HFF-Myc (cell line): ENCODE results near the gene RYR2.

Experiments
- DNase-seq: peaks from one replicate; pipeline ENCODE4 v3.0.0-alpha.2; 2011; ENCODE audit warnings: low read depth; ENCODE audit errors: extremely low read depth
- H3K4me3 ChIP-seq: replicated peaks from 2 replicates; pipeline ENCODE4 v1.5.1; 2011; ENCODE audit warnings: low read depth, mild to moderate bottlenecking, control low read depth, low read length
- TF ChIP-seq, protein P1 (sequence below): IDR thresholded peaks from 2 replicates; pipeline ENCODE4 v1.5.1; 2012; ENCODE audit warnings: mild to moderate bottlenecking, low read depth, low read length, control low read depth; ENCODE audit errors: missing control alignments

Gene RYR2

DNA sequence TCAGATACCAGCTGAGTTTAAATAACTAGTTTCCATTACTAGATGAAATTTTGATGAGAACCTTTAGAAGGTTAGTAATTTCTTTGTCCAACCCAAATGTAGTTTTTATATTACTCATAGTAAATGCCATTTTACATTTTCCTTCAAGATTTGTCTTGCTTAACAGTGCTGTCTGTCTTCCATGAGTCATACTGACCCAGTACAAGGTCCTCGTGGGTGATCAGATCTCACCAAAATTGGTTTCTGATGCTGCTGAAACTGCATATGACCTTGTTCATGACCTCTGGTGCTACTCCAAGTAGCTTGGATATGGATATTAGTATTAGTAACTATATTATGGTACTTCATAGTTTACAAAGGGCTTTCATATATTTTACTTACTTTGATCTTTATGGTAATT is 207.1 kb downstream of the RYR2 start:
- DNase-seq: no peak
- H3K4me3 ChIP-seq: no peak overlapping the region
- TF ChIP-seq, protein P1, sequence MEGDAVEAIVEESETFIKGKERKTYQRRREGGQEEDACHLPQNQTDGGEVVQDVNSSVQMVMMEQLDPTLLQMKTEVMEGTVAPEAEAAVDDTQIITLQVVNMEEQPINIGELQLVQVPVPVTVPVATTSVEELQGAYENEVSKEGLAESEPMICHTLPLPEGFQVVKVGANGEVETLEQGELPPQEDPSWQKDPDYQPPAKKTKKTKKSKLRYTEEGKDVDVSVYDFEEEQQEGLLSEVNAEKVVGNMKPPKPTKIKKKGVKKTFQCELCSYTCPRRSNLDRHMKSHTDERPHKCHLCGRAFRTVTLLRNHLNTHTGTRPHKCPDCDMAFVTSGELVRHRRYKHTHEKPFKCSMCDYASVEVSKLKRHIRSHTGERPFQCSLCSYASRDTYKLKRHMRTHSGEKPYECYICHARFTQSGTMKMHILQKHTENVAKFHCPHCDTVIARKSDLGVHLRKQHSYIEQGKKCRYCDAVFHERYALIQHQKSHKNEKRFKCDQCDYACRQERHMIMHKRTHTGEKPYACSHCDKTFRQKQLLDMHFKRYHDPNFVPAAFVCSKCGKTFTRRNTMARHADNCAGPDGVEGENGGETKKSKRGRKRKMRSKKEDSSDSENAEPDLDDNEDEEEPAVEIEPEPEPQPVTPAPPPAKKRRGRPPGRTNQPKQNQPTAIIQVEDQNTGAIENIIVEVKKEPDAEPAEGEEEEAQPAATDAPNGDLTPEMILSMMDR: no peak

DNA sequence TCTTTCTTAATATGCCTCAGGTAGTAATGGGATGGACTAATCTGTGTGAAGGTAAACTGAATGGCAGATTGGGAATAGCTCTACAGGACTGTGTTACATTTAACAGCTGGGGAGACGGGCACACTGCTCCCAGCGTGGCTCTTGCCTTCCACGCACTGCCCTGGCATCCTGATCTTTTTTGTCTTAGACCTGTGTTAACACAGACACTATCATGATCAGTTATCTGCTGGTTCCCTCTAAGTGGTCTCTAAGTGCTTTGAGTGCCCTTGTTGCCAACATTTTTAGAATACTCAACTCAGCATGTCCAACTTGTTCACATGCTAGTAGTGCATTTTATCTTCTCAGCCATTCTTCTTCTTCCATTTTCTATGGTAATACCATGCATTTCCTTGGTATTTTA is 208.1 kb downstream of the RYR2 start:
- TF ChIP-seq, protein P1: no peak
- no peak for DNase-seq
- H3K4me3 ChIP-seq: no peak overlapping the region

DNA sequence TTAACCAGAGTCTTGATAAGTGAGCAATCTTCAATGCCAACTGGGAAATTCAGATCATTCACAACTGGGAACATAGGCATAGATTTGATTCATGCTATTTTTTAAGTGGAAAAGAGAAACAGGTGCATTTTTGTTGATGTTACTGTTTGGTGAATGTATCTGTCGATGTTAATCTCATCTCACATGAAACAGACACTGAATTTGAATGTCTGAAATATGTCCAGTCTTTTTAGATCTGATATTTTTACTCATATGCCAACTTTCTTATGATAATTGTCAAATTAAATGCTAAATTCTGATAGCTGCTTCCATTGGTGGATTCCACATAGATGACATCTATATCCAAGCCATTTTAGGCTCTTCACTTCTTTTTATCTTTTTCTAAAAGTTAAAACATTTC is 213.1 kb downstream of the RYR2 start:
- TF ChIP-seq, protein P1: no peak
- no peak for DNase-seq
- H3K4me3 ChIP-seq: no peak overlapping the region

DNA sequence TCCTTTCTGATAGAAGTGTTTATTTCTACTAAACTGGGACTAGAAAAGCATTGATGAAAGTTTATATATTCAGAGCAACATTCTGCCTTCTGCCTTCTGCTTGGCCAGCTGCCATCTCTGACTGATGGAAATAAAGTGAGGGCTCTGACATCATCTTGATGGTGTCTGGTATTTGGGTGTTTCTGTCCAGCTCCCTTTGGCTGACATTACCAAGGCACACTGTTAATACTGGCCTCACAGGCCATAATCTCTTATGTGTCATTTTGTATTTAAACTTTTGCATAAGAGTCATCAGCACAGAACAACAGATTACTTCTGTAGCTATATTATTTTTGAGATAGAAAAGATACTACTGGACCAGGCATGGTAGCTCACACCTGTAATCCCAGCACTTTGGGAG is 216.9 kb downstream of the RYR2 start:
- no peak overlapping the region for H3K4me3 ChIP-seq
- TF ChIP-seq, protein P1: no peak
- no peak for DNase-seq

DNA sequence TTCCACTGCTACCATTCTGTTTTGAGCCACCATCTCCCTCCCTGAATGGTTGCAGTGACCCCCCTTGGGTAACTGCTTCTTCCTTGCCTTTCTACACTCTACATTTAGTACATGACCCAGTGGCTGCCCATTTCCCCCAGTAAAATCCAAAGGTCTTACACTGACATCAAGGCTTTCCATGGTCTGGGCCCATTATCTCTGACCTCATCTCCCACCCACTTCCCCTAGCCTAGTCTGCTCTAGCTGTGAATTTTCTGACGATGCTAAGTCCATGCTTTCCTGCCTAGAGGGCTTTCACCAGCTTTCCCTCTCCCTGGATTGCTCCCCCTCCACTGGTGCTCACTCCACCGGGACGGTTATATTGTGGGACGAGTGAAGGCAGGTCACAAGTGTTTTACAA is 219.2 kb downstream of the RYR2 start:
- no peak overlapping the region for H3K4me3 ChIP-seq
- TF ChIP-seq, protein P1: no peak

DNA sequence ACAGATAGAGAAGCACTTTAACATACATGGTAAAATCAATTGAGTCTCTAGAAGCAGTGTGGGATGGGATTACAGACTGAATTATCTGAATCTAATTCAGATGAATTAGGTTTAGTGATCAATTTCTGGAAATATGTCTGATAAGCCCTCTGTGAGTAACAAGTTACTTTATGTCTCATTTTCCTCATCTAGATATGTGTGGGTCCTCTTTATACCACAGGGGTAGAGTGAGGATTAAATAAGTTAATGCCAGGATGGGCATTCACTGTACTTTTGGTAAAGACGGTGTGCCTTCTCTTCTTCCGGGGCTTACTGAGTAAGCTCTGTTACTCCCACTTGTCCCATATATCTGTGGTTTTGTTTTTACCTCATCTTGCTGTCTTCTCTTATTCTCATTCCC is 225.8 kb downstream of the RYR2 start:
- TF ChIP-seq, protein P1: no peak
- no peak for DNase-seq
- H3K4me3 ChIP-seq: no peak overlapping the region

More for the DNA sequence above, 219.2 kb downstream of the RYR2 start:
- no peak for DNase-seq

DNA sequence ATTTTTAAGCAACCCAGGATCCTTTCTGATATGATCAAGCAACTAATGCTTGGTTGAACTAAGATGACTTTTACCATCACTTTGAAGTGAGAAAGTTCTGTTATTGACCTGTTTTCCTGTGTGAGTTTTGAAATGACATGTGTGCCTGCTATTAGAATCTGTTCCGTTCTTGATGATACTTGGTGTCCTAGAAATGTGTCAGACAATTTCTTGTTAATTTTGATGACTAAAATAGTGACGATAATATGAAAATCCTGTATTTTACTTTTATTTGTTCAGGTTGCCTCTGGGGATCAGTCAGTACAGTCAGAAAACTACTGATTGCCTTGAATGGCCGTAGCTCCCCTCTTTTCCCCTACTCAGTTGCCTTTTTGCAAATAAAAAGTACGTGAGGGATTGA is 228.0 kb downstream of the RYR2 start:
- H3K4me3 ChIP-seq: no peak overlapping the region
- DNase-seq: no peak
- TF ChIP-seq, protein P1: no peak
